ENCODE measurements around the gene CDKL1. TPM values are rescaled to one million over a fixed set of nuclear protein-coding genes. Genes with fewer than 3 reads are reported as not detected.

Gene CDKL1
- polyA plus RNA-seq, 1 donor (not counting 4 experiments of a cell fraction or from before 2014, with no cell fraction given): 4.7 TPM

- H2AFZ ChIP-seq (ENCODE audit: control insufficient read depth, low read length): no peak overlapping the region
- H3K27me3 ChIP-seq (ENCODE audit: control insufficient read depth, extremely low read depth, insufficient read depth, low read length): no peaks in the 10 kb centered on the region
- no peaks in the 10 kb centered on the region for H3K9me3 ChIP-seq (ENCODE audit: control insufficient read depth, low read depth, low read length)
- FAIRE-seq (no peak), DNase-seq (ENCODE audit: low read depth, low spot score) (no peak)
- H3K36me3 ChIP-seq (ENCODE audit: control insufficient read depth in 2 of 2, extremely low read depth in 1 of 2, insufficient read depth in 2 of 2, low read length in 2 of 2): no peaks in the 10 kb centered on the region
- H3K9ac ChIP-seq (ENCODE audit: control insufficient read depth, extremely low read depth, insufficient read depth, low read length): no peak overlapping the region
- no peaks in the 10 kb centered on the region for H3K9me1 ChIP-seq (ENCODE audit: control insufficient read depth, extremely low read depth, insufficient read depth, low read length)
- peaks cover 18% of the 10 kb centered on the region for H3K4me1 ChIP-seq (ENCODE audit: control insufficient read depth, extremely low read depth, insufficient read depth, low read length)
- no peak overlapping the region for H3K27ac ChIP-seq (ENCODE audit: control insufficient read depth, insufficient read depth, low read length)
- dilution Hi-C loops (cut with MboI; ENCODE audit: extremely low pct_ligation_motif_present, low sequenced_read_pairs): no loop called here
- H3K4me3 ChIP-seq (ENCODE audit: control insufficient read depth in 2 of 3, extremely low read depth in 1 of 3, insufficient read depth in 2 of 3, low read depth in 1 of 3, low read length in 3 of 3): no peak overlapping the region
- H3K4me2 ChIP-seq (ENCODE audit: control insufficient read depth, extremely low read depth, insufficient read depth, low read depth, low read length): no peak overlapping the region
- no peaks in the 10 kb centered on the region for H3K79me2 ChIP-seq (ENCODE audit: control insufficient read depth, insufficient read depth, low read length)
- no peak for TF ChIP-seq CTCF (optimal IDR thresholded peaks at IDR 0.05 in 1 of 3, IDR thresholded peaks at IDR 0.05 in 1 of 3, conservative IDR thresholded peaks at IDR 0.05 in 1 of 3; ENCODE audit: extremely low read depth in 1 of 3, insufficient read depth in 2 of 3, low read length in 3 of 3)
- no peak for TF ChIP-seq EZH2 (IDR thresholded peaks at IDR 0.05; ENCODE audit: low read length)
- H4K20me1 ChIP-seq (ENCODE audit: control insufficient read depth, extremely low read depth, insufficient read depth, low read length): no peaks in the 10 kb centered on the region
Observed at GRCh38 chr14:50348933-50349332, 47.7 kb downstream of the CDKL1 start.

DNA sequence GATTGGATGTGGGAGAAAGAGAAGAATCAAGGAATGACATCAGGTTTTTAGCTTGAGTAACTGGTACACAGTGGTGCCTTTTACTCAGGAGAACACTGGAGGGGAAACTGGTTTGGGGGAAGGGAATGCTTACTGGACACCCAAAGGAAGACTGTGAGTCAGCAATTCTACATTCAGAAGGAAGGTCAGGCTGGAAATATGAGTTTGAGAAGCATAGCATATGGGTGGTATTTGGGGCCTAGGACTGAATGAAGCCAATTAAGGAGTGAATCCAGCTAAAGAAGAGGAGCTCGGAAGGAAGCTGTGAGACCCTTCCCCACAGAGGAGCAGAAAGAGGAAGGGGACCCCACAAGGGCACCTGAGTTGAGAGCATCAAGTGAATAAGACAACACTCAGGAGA is 49.2 kb downstream of the CDKL1 start:
- H3K4me2 ChIP-seq (ENCODE audit: control insufficient read depth, extremely low read depth, insufficient read depth, low read depth, low read length): peak overlapping the region; percentile 1
- no peaks in the 10 kb centered on the region for H3K9me1 ChIP-seq (ENCODE audit: control insufficient read depth, extremely low read depth, insufficient read depth, low read length)
- no peak overlapping the region for H2AFZ ChIP-seq (ENCODE audit: control insufficient read depth, low read length)
- no peaks in the 10 kb centered on the region for H4K20me1 ChIP-seq (ENCODE audit: control insufficient read depth, extremely low read depth, insufficient read depth, low read length)
- peaks cover 32% of the 10 kb centered on the region for H3K4me1 ChIP-seq (ENCODE audit: control insufficient read depth, extremely low read depth, insufficient read depth, low read length)
- H3K27ac ChIP-seq (ENCODE audit: control insufficient read depth, insufficient read depth, low read length): peak overlapping the region; percentile 4
- no peak overlapping the region for H3K9ac ChIP-seq (ENCODE audit: control insufficient read depth, extremely low read depth, insufficient read depth, low read length)
- DNase-seq (ENCODE audit: low read depth, low spot score) (no peak), FAIRE-seq (peak; percentile 52)
- no peak overlapping the region for H3K4me3 ChIP-seq (ENCODE audit: control insufficient read depth in 2 of 3, extremely low read depth in 1 of 3, insufficient read depth in 2 of 3, low read depth in 1 of 3, low read length in 3 of 3)
- TF ChIP-seq CTCF (optimal IDR thresholded peaks at IDR 0.05 in 1 of 3, IDR thresholded peaks at IDR 0.05 in 1 of 3, conservative IDR thresholded peaks at IDR 0.05 in 1 of 3; ENCODE audit: extremely low read depth in 1 of 3, insufficient read depth in 2 of 3, low read length in 3 of 3) (no peak), EZH2 (IDR thresholded peaks at IDR 0.05; ENCODE audit: low read length) (no peak)
- dilution Hi-C loops (cut with MboI; ENCODE audit: extremely low pct_ligation_motif_present, low sequenced_read_pairs): no loop called here
- H3K79me2 ChIP-seq (ENCODE audit: control insufficient read depth, insufficient read depth, low read length): no peaks in the 10 kb centered on the region
- no peaks in the 10 kb centered on the region for H3K27me3 ChIP-seq (ENCODE audit: control insufficient read depth, extremely low read depth, insufficient read depth, low read length)
- no peaks in the 10 kb centered on the region for H3K36me3 ChIP-seq (ENCODE audit: control insufficient read depth in 2 of 2, extremely low read depth in 1 of 2, insufficient read depth in 2 of 2, low read length in 2 of 2)
- H3K9me3 ChIP-seq (ENCODE audit: control insufficient read depth, low read depth, low read length): no peaks in the 10 kb centered on the region

Measured in keratinocyte (primary cell).